SK-N-MC (cell line): ENCODE data around the gene GPR63.
A peak's percentile ranks its signal among the peaks of the same experiment; 100 is the strongest.
"Not testable (repeated sequence)": the region's sequence is repeated elsewhere in the genome, so short reads cannot be mapped to it uniquely, and the experiment has no call there.

Source experiments
- DNase-seq: peaks from one replicate; pipeline ENCODE4 v3.0.0-alpha.2; 2011; ENCODE audit warnings: low read depth, low spot score
- H3K27ac ChIP-seq: fragments of 200-600 bp; sonication (generic); 2 replicates; pipeline ENCODE4 v1.5.1; 2016; ENCODE audit warnings: mixed run types
- H3K36me3 ChIP-seq: fragments of 200-600 bp; sonication (generic); 2 replicates; pipeline ENCODE4 v1.6.1; 2017; ENCODE audit warnings: antibody characterized with exemption, low read length, mixed read lengths; ENCODE audit not compliant: insufficient read depth
- H3K4me3 ChIP-seq: fragments of 200-600 bp; sonication (generic); 2 replicates; pipeline ENCODE4 v1.5.1; 2016
- H3K9ac ChIP-seq: fragments of 200-600 bp; sonication (generic); 2 replicates; pipeline ENCODE4 v1.8.0; 2017; ENCODE audit warnings: mixed run types, mixed read lengths; ENCODE audit not compliant: insufficient read length
- H3K9me3 ChIP-seq: fragments of 200-600 bp; sonication (generic); 2 replicates; pipeline ENCODE4 v1.6.1; 2017; ENCODE audit warnings: low read depth, mild to moderate bottlenecking, antibody characterized with exemption, low read length, moderate library complexity, mixed read lengths
- EZH2 ChIP-seq: fragments of 200-600 bp; sonication (generic); IDR thresholded peaks from one replicate; pipeline ENCODE4 v1.6.1; 2017; ENCODE audit warnings: antibody characterized with exemption
- FOXP2 ChIP-seq: optimal IDR thresholded peaks from 2 replicates; pipeline ENCODE3; 2011; ENCODE audit warnings: mild to moderate bottlenecking, moderate library complexity; ENCODE audit not compliant: insufficient read depth; ENCODE audit errors: extremely low read length, control extremely low read depth
- POLR2AphosphoS5 ChIP-seq: IDR thresholded peaks from 2 replicates; pipeline ENCODE4 v1.6.1; 2012; ENCODE audit warnings: mild to moderate bottlenecking, low read depth, low read length, borderline replicate concordance

The GPR63 gene

GRCh38 chr6:96837081-96837971 lies at the start of gene GPR63:
GPR63 (minus strand) TSS chr6:96837477; CDS start chr6:96799731, 37,746 bp downstream.
- Histone ChIP-seq H3K9ac (peak within 1 kb of the TSS; percentile 77), H3K9me3 (no peaks in the 10 kb centered on the region), H3K27ac (no peak within 1 kb of the TSS), H3K36me3 (no peaks in the 10 kb centered on the region), H3K4me3 (peak within 1 kb of the TSS; percentile 96)
- TF ChIP-seq POLR2AphosphoS5 (peak; percentile 84), FOXP2 (no peak), EZH2 (no peak)
- no peak for DNase-seq

GRCh38 chr6:96886519-96886918 lies 49.2 kb upstream of the GPR63 start:
- H3K9me3 ChIP-seq: no peaks in the 10 kb centered on the region
- no peak overlapping the region for H3K4me3 ChIP-seq
- no peak for DNase-seq
- H3K36me3 ChIP-seq: peaks cover 19% of the 10 kb centered on the region
- no peak overlapping the region for H3K27ac ChIP-seq
- H3K9ac ChIP-seq: no peak overlapping the region
- TF ChIP-seq EZH2 (no peak), FOXP2 (no peak), POLR2AphosphoS5 (no peak)

- H3K36me3 ChIP-seq, H3K4me3 ChIP-seq, H3K9me3 ChIP-seq, H3K9ac ChIP-seq, H3K27ac ChIP-seq, DNase-seq: not testable (repeated sequence)
Measured at GRCh38 chr6:96885187-96885631, 47.9 kb upstream of the GPR63 start.

GRCh38 chr6:96878143-96878542 lies 40.9 kb upstream of the GPR63 start:
- Histone ChIP-seq H3K9ac (no peak overlapping the region), H3K9me3 (no peaks in the 10 kb centered on the region), H3K27ac (no peak overlapping the region), H3K36me3 (no peaks in the 10 kb centered on the region), H3K4me3 (no peak overlapping the region)
- no peak for DNase-seq
- TF ChIP-seq FOXP2: no peak
- no peak for TF ChIP-seq EZH2
- TF ChIP-seq POLR2AphosphoS5: no peak

GRCh38 chr6:96876886-96877545 lies 39.7 kb upstream of the GPR63 start:
- H3K36me3 ChIP-seq: no peaks in the 10 kb centered on the region
- no peak overlapping the region for H3K9ac ChIP-seq
- H3K9me3 ChIP-seq: no peaks in the 10 kb centered on the region
- H3K4me3 ChIP-seq: no peak overlapping the region
- H3K27ac ChIP-seq: no peak overlapping the region
- TF ChIP-seq FOXP2 (no peak), EZH2 (no peak), POLR2AphosphoS5 (no peak)
- no peak for DNase-seq

GRCh38 chr6:96872976-96873375 lies 35.7 kb upstream of the GPR63 start:
- no peaks in the 10 kb centered on the region for H3K9me3 ChIP-seq
- H3K36me3 ChIP-seq: no peaks in the 10 kb centered on the region
- TF ChIP-seq POLR2AphosphoS5 (no peak), EZH2 (no peak), FOXP2 (no peak)
- no peak overlapping the region for H3K4me3 ChIP-seq
- no peak for DNase-seq
- no peak overlapping the region for H3K9ac ChIP-seq
- H3K27ac ChIP-seq: no peak overlapping the region

GRCh38 chr6:96865055-96865405 lies 27.8 kb upstream of the GPR63 start:
- Histone ChIP-seq H3K4me3 (no peak overlapping the region), H3K36me3 (no peaks in the 10 kb centered on the region), H3K9ac (no peak overlapping the region), H3K27ac (no peak overlapping the region), H3K9me3 (no peaks in the 10 kb centered on the region)
- TF ChIP-seq FOXP2 (no peak), EZH2 (no peak), POLR2AphosphoS5 (no peak)
- no peak for DNase-seq

- TF ChIP-seq POLR2AphosphoS5 (no peak), FOXP2 (no peak), EZH2 (no peak)
- Histone ChIP-seq H3K27ac (no peak overlapping the region), H3K36me3 (no peaks in the 10 kb centered on the region)
Measured at GRCh38 chr6:96864216-96865054, 27.2 kb upstream of the GPR63 start.

More at GRCh38 chr6:96864216-96865054, 27.2 kb upstream of the GPR63 start:
- Histone ChIP-seq H3K9me3 (no peaks in the 10 kb centered on the region), H3K9ac (no peak overlapping the region), H3K4me3 (no peak overlapping the region)
- no peak for DNase-seq
